Measurements from ENCODE around the gene LRRC10B.
A peak's percentile ranks its signal among the peaks of the same experiment; 100 is the strongest.

Gene LRRC10B

DNA sequence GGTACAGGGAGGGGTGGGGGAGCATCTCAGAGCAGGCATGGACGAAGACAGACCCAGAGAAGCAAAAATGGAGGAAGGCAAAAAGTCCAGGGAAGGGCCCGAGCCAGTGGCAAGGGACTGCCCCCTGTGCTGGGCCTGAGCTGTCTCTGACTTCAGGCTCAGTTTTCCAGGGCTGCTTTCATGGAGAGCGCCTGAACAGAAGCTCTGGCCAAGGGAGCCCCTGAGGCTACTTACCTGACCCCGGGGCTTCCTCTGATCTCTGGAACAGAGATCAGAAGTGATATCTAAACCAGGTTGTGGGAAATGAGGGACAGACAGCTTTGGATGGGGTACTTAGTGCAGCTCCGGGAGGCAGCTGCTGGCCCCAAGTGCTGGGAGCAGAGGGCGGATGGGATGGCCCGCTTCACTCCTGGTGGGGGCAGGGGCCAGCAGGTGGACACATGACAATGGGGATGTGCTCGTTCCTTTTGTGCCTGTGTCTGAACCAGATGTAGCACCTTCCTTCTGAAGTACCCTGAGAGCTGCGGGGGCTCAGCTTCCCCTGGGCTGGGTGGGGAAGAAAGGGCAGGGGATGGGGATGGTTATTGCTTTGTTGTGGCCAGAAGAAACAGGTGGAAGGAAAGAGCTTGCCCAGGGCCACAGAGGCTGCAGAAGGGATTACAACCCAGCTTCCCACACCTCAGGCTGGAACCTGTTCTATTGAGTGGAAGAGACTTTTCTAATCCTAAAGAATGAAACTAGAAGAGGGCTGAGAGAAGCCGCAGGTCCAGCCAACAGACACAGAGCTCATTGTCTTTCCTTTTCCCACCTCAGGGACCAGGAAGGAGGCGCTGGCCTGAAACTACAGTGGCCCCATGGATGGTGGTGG is 5.7 kb downstream of the LRRC10B start:
- Histone ChIP-seq H3K36me3 (ENCODE audit: control insufficient read depth, insufficient read depth, low read length) (no peaks in the 10 kb centered on the region), H3K4me1 (ENCODE audit: control insufficient read depth, insufficient read depth, low read length) (peaks cover 2% of the 10 kb centered on the region), H3K27me3 (ENCODE audit: control insufficient read depth, insufficient read depth, low read length) (peaks cover 6% of the 10 kb centered on the region), H3K4me3 (ENCODE audit: low read length) (no peak overlapping the region), H3K27ac (ENCODE audit: low read depth, low read length) (peak overlapping the region; percentile 28), H3K9ac (ENCODE audit: low read length) (no peak overlapping the region)

DNA sequence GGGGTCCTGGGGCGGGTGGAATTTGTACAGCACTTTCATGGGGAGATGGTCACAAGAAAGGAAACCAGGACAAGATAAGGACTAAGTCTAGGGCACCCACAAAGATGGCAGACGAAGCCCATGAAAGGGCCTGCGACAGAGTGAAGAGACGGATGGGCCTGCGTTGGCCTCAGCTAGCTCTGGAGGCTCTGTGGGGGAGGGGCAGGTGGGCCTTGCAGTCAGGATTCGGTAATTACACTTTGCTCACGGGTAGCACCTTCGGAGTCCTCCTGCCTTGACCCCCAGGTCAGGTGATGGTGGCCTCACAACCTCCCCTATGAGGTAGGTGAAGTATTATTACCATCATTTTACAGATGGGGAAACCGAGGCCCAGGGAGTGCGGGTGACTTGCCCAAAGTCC is 7.1 kb downstream of the LRRC10B start:
- H3K4me3 ChIP-seq (ENCODE audit: low read length) = no peak overlapping the region
- H3K36me3 ChIP-seq (ENCODE audit: control insufficient read depth, insufficient read depth, low read length) = no peaks in the 10 kb centered on the region
- H3K27me3 ChIP-seq (ENCODE audit: control insufficient read depth, insufficient read depth, low read length) = peaks cover 5% of the 10 kb centered on the region
- no peak overlapping the region for H3K27ac ChIP-seq (ENCODE audit: low read depth, low read length)
- H3K9ac ChIP-seq (ENCODE audit: low read length) = no peak overlapping the region
- no peaks in the 10 kb centered on the region for H3K4me1 ChIP-seq (ENCODE audit: control insufficient read depth, insufficient read depth, low read length)

DNA sequence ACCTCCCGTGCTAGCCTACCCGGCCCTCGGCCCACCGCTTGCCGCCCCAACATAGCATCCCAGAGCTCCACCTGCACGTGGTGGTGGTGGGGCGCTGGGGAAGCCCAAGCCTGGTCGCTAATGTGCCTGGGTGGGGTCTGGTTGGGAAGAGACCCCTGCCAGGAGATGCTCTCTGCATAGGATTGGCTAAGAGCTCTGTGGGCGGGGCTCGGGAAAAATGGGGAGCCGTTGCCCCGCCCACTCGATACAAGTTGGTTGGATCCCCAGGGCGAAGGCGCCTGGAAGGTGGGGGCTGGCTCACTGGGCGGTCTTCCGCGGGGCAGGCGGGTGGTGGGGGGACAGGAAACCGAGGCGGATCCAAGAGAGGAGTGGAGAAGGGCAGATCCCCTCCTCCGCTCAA is 7.6 kb downstream of the LRRC10B start:
- Histone ChIP-seq H3K9ac (ENCODE audit: low read length) (no peak overlapping the region), H3K36me3 (ENCODE audit: control insufficient read depth, insufficient read depth, low read length) (no peaks in the 10 kb centered on the region), H3K27ac (ENCODE audit: low read depth, low read length) (no peak overlapping the region), H3K4me1 (ENCODE audit: control insufficient read depth, insufficient read depth, low read length) (no peaks in the 10 kb centered on the region), H3K4me3 (ENCODE audit: low read length) (no peak overlapping the region), H3K27me3 (ENCODE audit: control insufficient read depth, insufficient read depth, low read length) (peaks cover under 1% of the 10 kb centered on the region)

DNA sequence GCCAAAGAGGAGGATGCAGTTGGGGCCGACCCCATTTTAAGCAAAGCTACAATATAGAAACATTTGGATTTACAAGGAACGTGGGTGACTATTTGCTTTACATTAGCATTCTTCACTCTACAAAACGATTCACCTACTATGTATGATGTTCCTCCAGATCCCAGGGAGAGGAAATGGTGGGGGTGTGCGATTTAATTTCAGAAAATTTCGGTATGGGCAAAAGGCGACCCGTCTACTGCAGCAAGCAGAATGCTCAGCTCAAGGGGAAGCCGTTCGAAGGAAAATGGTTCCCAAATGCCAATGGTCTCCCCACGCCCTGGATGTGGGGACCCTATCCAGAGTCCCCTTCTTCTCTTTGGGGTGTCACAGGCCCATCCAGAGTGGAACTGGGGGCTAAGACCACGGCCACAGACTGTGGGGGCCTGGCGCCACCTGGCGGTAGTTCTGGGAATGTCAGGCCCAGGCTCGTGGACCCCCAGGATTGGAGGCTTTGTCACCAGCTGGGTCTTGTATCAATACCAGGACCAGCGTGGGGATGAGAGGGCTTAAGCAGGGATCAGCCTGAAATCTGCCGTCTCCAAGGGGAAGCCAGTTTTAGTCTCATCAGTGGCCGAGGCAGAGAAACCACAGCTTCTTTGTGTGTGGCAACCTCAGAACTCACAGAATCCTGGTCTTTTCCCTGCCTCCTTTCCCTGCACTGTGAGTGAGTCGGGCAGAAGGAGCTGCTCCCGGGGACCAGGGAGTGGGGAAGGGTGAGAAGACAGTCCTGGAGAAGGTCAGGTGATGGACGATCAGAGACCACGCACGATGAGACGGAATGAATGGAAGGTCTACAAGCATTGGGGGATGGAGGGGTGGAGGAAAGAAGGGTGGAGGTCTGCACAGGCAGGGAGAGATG is 8.4 kb downstream of the LRRC10B start:
- Histone ChIP-seq H3K4me1 (ENCODE audit: control insufficient read depth, insufficient read depth, low read length) (no peaks in the 10 kb centered on the region), H3K27me3 (ENCODE audit: control insufficient read depth, insufficient read depth, low read length) (no peaks in the 10 kb centered on the region), H3K4me3 (ENCODE audit: low read length) (no peak overlapping the region), H3K27ac (ENCODE audit: low read depth, low read length) (no peak overlapping the region), H3K36me3 (ENCODE audit: control insufficient read depth, insufficient read depth, low read length) (no peaks in the 10 kb centered on the region), H3K9ac (ENCODE audit: low read length) (no peak overlapping the region)

DNA sequence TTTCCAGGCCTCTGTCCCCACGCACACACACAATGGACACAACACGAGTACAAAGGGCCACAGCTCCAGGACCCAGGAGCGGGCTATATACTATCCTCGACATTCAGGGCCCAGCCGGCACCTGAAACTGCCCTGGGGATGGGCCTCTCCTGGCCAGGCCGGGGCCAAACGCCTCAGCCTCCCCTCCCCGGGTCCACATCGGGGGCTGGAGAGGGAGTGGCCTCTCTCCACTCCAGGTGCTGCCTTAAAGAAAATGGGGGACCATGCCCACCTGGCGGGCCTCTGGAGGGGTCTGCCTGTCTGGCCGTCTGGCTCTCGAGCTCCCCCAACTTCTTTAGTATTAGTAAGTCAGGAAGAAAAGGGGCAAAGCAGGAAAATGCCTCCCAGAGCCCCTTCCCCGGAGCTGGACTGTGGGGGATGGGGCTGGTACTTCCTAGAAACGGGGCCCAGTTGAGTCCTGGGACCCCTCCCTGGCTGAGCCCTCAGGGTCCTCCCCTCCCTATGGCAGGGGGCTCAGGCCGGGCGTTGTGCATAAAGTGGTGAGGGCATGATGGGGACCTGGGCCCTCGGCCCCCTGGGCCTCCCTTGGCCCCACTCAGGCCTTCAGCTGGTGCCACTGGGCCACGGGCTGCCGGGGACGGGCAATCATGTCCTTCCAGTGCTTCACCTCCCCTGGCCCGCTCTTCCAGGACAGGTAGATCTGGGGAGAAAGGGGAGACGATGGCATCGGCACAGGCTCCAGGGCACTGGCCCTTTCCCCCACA is 9.7 kb downstream of the LRRC10B start:
- H3K27ac ChIP-seq (ENCODE audit: low read depth, low read length) = no peak overlapping the region
- H3K36me3 ChIP-seq (ENCODE audit: control insufficient read depth, insufficient read depth, low read length) = no peaks in the 10 kb centered on the region
- H3K9ac ChIP-seq (ENCODE audit: low read length) = no peak overlapping the region
- no peaks in the 10 kb centered on the region for H3K4me1 ChIP-seq (ENCODE audit: control insufficient read depth, insufficient read depth, low read length)
- no peak overlapping the region for H3K4me3 ChIP-seq (ENCODE audit: low read length)
- H3K27me3 ChIP-seq (ENCODE audit: control insufficient read depth, insufficient read depth, low read length) = no peaks in the 10 kb centered on the region

DNA sequence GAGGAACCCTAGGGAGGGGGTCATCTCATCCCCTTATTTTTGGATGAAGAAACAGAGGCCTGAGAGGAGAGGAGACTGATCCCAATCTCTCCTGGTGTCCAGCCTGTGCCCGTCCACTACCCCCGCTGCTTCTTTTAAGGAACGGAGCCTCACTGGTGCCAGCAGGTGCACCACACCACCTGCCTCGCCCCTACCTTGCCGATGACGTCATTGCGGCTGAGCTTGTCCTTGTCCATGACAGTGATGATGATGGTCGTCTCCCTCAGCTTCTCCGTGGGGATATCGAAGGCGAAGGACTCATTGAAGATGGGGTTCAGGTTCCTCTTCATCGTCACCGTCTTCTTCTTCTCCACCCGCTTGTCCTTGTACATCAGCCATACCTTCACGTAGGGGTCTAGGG is 14.3 kb downstream of the LRRC10B start:
- Histone ChIP-seq H3K27ac (ENCODE audit: low read depth, low read length) (no peak overlapping the region), H3K4me3 (ENCODE audit: low read length) (no peak overlapping the region), H3K36me3 (ENCODE audit: control insufficient read depth, insufficient read depth, low read length) (no peaks in the 10 kb centered on the region), H3K27me3 (ENCODE audit: control insufficient read depth, insufficient read depth, low read length) (no peaks in the 10 kb centered on the region), H3K9ac (ENCODE audit: low read length) (no peak overlapping the region), H3K4me1 (ENCODE audit: control insufficient read depth, insufficient read depth, low read length) (no peaks in the 10 kb centered on the region)

DNA sequence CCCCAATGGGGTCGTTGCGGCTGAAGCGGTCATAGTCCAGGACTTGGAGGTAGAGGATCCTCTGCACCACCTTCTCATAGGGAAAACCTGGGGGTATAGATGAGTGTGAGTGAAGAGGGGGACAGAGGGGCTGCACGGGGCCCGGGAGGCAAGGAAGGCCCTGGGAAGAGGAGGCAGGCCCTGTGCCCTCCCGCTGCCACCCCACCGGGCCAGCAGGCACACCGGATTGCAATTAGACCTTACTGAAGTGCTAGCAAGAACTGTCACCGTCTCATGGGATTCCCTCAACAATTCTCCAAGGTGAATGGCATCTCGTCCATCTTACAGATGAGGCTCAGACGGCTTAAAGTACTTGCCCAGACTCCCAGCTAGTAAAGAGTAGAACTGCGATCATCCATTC is 15.9 kb downstream of the LRRC10B start:
- Histone ChIP-seq H3K36me3 (ENCODE audit: control insufficient read depth, insufficient read depth, low read length) (no peaks in the 10 kb centered on the region), H3K4me3 (ENCODE audit: low read length) (no peak overlapping the region), H3K27me3 (ENCODE audit: control insufficient read depth, insufficient read depth, low read length) (no peaks in the 10 kb centered on the region), H3K27ac (ENCODE audit: low read depth, low read length) (no peak overlapping the region), H3K9ac (ENCODE audit: low read length) (no peak overlapping the region), H3K4me1 (ENCODE audit: control insufficient read depth, insufficient read depth, low read length) (no peaks in the 10 kb centered on the region)

DNA sequence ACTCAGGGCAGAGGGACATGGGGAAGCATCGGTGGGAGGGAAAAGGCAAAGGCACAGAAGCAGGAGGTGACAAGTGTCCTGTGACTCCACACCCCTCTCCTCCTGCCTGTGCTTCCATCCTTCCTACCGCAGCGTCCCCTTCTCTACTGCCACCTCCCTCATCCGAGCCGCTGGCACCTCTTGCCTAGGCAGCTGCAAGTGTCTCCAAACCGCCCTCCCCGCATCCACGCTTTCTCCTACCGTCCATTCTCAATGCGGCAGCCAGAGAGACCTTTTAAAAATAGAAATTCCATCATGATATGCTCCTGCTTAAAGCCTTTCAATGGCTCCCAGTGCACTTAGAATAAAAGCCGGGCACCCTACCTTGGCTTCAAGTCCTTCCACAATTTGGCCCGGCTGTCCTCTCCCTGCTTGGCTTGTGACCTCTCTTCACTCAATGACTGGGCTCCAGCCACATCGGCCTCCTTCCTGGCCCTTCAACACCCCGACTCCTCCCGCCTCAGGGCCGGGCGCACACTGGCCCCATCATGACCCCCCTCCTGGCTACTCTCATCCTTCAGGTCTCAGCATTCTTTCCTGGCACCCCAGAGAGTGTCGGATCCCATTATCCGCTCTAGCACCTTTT is 16.5 kb downstream of the LRRC10B start:
- H3K4me3 ChIP-seq (ENCODE audit: low read length) = no peak overlapping the region
- no peak overlapping the region for H3K9ac ChIP-seq (ENCODE audit: low read length)
- H3K36me3 ChIP-seq (ENCODE audit: control insufficient read depth, insufficient read depth, low read length) = no peaks in the 10 kb centered on the region
- H3K4me1 ChIP-seq (ENCODE audit: control insufficient read depth, insufficient read depth, low read length) = no peaks in the 10 kb centered on the region
- H3K27ac ChIP-seq (ENCODE audit: low read depth, low read length) = no peak overlapping the region
- no peaks in the 10 kb centered on the region for H3K27me3 ChIP-seq (ENCODE audit: control insufficient read depth, insufficient read depth, low read length)

DNA sequence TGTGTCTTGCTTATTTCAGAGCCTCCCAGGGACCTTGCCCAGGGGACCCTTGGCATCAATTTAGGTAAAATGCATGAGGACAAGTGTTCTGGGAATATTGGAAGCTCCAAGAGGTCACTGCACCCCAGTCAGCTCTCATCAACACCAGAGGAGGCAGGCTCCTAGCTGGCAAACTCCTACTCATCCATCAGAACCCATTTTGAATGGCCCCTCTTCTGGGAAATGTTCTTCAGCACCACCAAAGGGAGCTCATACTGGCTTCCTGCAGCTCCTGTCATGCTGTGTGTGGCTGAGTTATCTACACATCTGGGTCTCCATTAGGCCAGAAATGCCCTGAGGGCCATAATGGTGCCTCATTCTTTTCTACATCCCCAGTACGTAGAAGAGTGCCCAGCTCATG is 17.7 kb downstream of the LRRC10B start:
- H3K4me3 ChIP-seq (ENCODE audit: low read length) = no peak overlapping the region
- no peak overlapping the region for H3K27ac ChIP-seq (ENCODE audit: low read depth, low read length)
- H3K27me3 ChIP-seq (ENCODE audit: control insufficient read depth, insufficient read depth, low read length) = no peaks in the 10 kb centered on the region
- H3K9ac ChIP-seq (ENCODE audit: low read length) = no peak overlapping the region
- no peaks in the 10 kb centered on the region for H3K4me1 ChIP-seq (ENCODE audit: control insufficient read depth, insufficient read depth, low read length)
- H3K36me3 ChIP-seq (ENCODE audit: control insufficient read depth, insufficient read depth, low read length) = no peaks in the 10 kb centered on the region

DNA sequence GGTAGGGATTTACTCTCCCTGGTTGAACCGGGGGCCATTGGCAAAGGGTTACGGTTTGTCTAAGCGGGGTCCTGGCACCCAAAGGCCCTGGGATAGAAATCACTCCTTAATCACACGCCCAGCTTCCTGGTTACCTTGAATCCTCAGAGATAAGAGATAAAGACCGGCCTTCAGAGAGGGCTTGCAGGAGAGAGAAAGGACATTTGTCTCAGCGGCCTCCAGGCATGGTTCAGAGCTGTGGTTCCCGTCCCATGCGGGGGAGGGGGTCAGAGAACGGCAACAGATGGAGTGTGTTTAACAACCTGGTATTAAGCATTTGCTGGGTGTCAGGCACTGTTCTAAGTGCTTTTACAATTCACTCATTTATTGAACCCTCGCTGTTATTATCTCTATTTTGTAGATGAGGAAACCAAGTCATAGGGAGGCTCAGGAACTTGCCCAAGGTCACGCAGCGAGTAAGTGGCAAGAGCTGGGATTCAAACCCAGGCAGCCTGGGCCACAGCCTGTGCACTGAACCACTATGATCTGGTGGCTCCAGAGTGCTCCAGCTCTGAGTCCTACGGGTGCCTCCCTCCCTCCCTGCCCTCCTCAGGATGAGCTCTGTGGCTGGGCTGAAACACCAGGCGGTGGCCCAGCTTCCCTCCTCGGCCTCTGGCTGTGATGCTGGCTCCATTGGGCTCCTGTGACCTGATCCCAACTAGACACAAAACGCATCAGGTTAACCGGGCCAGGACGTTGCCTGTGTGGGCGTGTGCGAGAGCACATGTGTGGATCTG is 18.6 kb downstream of the LRRC10B start:
- H3K4me1 ChIP-seq (ENCODE audit: control insufficient read depth, insufficient read depth, low read length) = no peaks in the 10 kb centered on the region
- no peak overlapping the region for H3K4me3 ChIP-seq (ENCODE audit: low read length)
- H3K9ac ChIP-seq (ENCODE audit: low read length) = no peak overlapping the region
- no peaks in the 10 kb centered on the region for H3K27me3 ChIP-seq (ENCODE audit: control insufficient read depth, insufficient read depth, low read length)
- H3K36me3 ChIP-seq (ENCODE audit: control insufficient read depth, insufficient read depth, low read length) = no peaks in the 10 kb centered on the region
- no peak overlapping the region for H3K27ac ChIP-seq (ENCODE audit: low read depth, low read length)

DNA sequence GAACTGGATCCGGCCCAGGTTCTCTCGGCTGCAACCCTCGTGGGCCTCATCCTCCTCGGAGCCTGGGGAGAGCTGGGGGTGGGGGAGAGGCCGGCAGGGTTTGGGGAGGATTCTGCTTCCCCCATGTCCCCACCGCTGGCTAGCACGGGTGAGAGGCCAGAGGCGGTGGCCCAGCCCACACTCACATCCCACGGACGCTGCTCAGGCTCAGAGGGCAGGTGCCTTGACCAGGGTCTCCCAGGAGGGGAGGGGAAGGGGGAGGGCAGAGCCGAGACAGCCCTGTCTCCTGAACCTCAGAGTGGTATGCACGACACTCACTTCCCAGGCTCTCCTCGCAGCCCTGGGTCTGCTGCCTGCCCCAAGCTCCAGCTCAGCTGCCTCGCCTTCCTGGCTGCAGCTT is 19.6 kb downstream of the LRRC10B start:
- Histone ChIP-seq H3K4me1 (ENCODE audit: control insufficient read depth, insufficient read depth, low read length) (no peaks in the 10 kb centered on the region), H3K36me3 (ENCODE audit: control insufficient read depth, insufficient read depth, low read length) (no peaks in the 10 kb centered on the region), H3K4me3 (ENCODE audit: low read length) (no peak overlapping the region), H3K27ac (ENCODE audit: low read depth, low read length) (no peak overlapping the region), H3K9ac (ENCODE audit: low read length) (no peak overlapping the region), H3K27me3 (ENCODE audit: control insufficient read depth, insufficient read depth, low read length) (no peaks in the 10 kb centered on the region)
